OCI-LY1 (cell line): ENCODE data around the gene XRN1.

ENCODE experiments used
- CTCF ChIP-seq: fragments of 200-600 bp; sonication (generic), shearing (Covaris generic); IDR thresholded peaks from 2 replicates; pipeline ENCODE4 v1.5.1; 2017; ENCODE audit warnings: mild to moderate bottlenecking, antibody characterized with exemption, low read length, moderate library complexity, mixed read lengths
- EZH2 ChIP-seq: fragments of 200-600 bp; sonication (generic), shearing (Covaris generic); IDR thresholded peaks from 2 replicates; pipeline ENCODE4 v1.8.0; 2017; ENCODE audit warnings: borderline replicate concordance, mixed run types, mild to moderate bottlenecking, antibody characterized with exemption, low read length, moderate library complexity, mixed read lengths

- TF ChIP-seq EZH2 (no peak), CTCF (no peak)
Measured at GRCh38 chr3:142363936-142364467, 83.8 kb downstream of the XRN1 start.
